Heart right ventricle (tissue), 16 donors: ENCODE results near the gene NUDT22. TPM values are rescaled to one million over a fixed set of nuclear protein-coding genes. Genes with fewer than 3 reads are reported as not detected.
A peak's percentile ranks its signal among the peaks of the same experiment; 100 is the strongest.
"Not testable (repeated sequence)": the region's sequence is repeated elsewhere in the genome, so short reads cannot be mapped to it uniquely, and the experiment has no call there.

Experiments
- ATAC-seq, 8 donors: fragments of 200-7000 bp; cut with Tn5 transposase; one replicate each; pipeline ENCODE4 v1.9.1; 2020; ENCODE audit warnings: mild to moderate bottlenecking in 8 of 8, moderate library complexity in 8 of 8, moderate number of reproducible peaks in 1 of 8
- DNase-seq, 2 donors: peaks; one replicate each; pipeline ENCODE4 v3.0.0-alpha.2; 2020
- H3K27ac ChIP-seq, 10 donors: fragments of 200-600 bp; sonication (generic) in 2 of 10; one replicate each; pipeline versions ENCODE4 v1.5.0 to v1.8.0; 2020 to 2022; ENCODE audit warnings: mild to moderate bottlenecking in 3 of 10
- H3K27me3 ChIP-seq, 7 donors: fragments of 200-600 bp; one replicate each; pipeline ENCODE4 v1.8.0; 2021 to 2022; ENCODE audit warnings: mild to moderate bottlenecking in 2 of 7
- H3K36me3 ChIP-seq, 9 donors: fragments of 200-600 bp; sonication (generic) in 1 of 9; one replicate each; pipeline versions ENCODE4 v1.5.0 to v1.8.0; 2020 to 2022; ENCODE audit warnings: mild to moderate bottlenecking in 2 of 9
- H3K4me1 ChIP-seq, 9 donors: fragments of 200-600 bp; sonication (generic) in 1 of 9; one replicate each; pipeline versions ENCODE4 v1.5.0 to v1.8.0; 2020 to 2022; ENCODE audit warnings: mild to moderate bottlenecking in 4 of 9
- H3K4me3 ChIP-seq, 10 donors: fragments of 200-600 bp; sonication (generic) in 2 of 10; one replicate each; pipeline versions ENCODE4 v1.5.0 to v1.8.0; 2020 to 2022; ENCODE audit warnings: mild to moderate bottlenecking in 7 of 10, moderate library complexity in 2 of 10
- H3K9me3 ChIP-seq, 11 donors: fragments of 200-600 bp in 10 of 11; sonication (generic) in 2 of 11; one replicate each; pipeline versions ENCODE4 v1.5.0 to v1.8.0; 2013 to 2022; ENCODE audit warnings: mild to moderate bottlenecking in 2 of 11, control low read depth in 1 of 11, moderate library complexity in 1 of 11
- CTCF ChIP-seq, 9 donors: fragments of 200-600 bp; sonication (generic) in 2 of 9; IDR thresholded peaks; one replicate each; pipeline versions ENCODE4 v1.5.0 to v1.8.0; 2021 to 2022; ENCODE audit warnings: antibody characterized with exemption in 9 of 9, mild to moderate bottlenecking in 5 of 9, moderate library complexity in 1 of 9
- WGBS, 2 donors: extraction: QIAGEN DNeasy Blood & Tissue Kit; methylation state at CpG; one replicate each; pipeline ENCODE4 v1.1.7; 2013; ENCODE audit warnings: inconsistent platforms in 1 of 2; 5-methylcytosine and 5-hydroxymethylcytosine counted together
- intact Hi-C, 10 donors: fragments of 100-400 bp; cut with DNase I; formaldehyde crosslinking; loops; one replicate each; pipeline versions ENCODE4 v1.11.1 to v1.14.2; 2022
- polyA plus RNA-seq, 2 donors: library from polyadenylated mRNA; stranded (reverse); fragments of 200-250 nt; gene quantifications; one replicate each; pipeline ENCODE4 v1.2.3, GENCODE V29; 2013
- total RNA-seq, 10 donors: library from RNA; stranded (reverse); fragmentation: NEBNext Ultra II Directional in 3 of 10; extraction: Animal tissue kit (Norgen Biotek cat#: 25700) in 3 of 10; gene quantifications; one replicate each; pipeline versions ENCODE4 v1.2.1 to v1.2.4, GENCODE V29; 2021 to 2023
- donor health status: Arrhythmogenic right ventricular cardiomyopathy.
- donor health status: ischemic (EF 13 %, LVEDD 7.1; RV severe dilation, severe dysfunction).
- donor health status: healthy with polysubstance abuse.
- donor health status: DM: no; HTN: yes; CAD: no.
- donor health status: DM: no; HTN: no; CAD: no.
- donor health status: ischemic (EF 25% LVEDD 6.9; RV normal size, moderate dysfunction).
- donor health status: ischemic (EF 25% LVEDD 5.7; RV mildly dilated, moderate dysfunction).
- donor health status: healthy.
- donor health status: DM: yes; HTN: yes; CAD: no.
- donor health status: Ischemic cardiomyopathy.
- donor health status: ischemic (EF 35%, LVEDD 5.7; RV mildly dilated, moderate dysfunction).
- donor health status: nonischemic (EF 11% LVEDD 7.7; RV severe dilation, severe dysfunction).
- donor health status: DM: yes; HTN: yes; CAD: no.
- donor health status: PGD.
- donor health status: ischemic (EF 29% LVEDD 5.4; RV normal size, mild dysfunction).
- donor health status: nonischemic (EF 23%, LVEDD 6.1; RV moderate dilation, normal function).

NUDT22 gene
- total and polyA plus RNA-seq, 12 donors = 57.3 to 95.2 (median 72.6) TPM

GRCh38 chr11:64244966-64245365, 18.9 kb downstream of the NUDT22 start:
- peaks cover 19 to 53% (median 42%) of the 10 kb centered on the region in 9 donors for H3K4me1 ChIP-seq
- WGBS, 2 donors = 37 to 51% methylated on average over 6 of the region's 6 CpGs
- DNase-seq = no peak

GRCh38 chr11:64245401-64245796, 19.3 kb downstream of the NUDT22 start:
- DNase-seq (peak; percentile 55 to 61), ATAC-seq (no peak)
- WGBS, 2 donors = 3 to 7% methylated on average over 6 of the region's 6 CpGs
- peak overlapping the region; percentile 44 to 89 (median 70) for H3K4me3 ChIP-seq
- H3K36me3 ChIP-seq = peaks cover 0 to 20% (median 0%) of the 10 kb centered on the region in 9 donors
- H3K9me3 ChIP-seq = no peaks in the 10 kb centered on the region
- intact Hi-C loops = loop anchor here in 1 of 10 donors (5.0 kb wide), 1 partner anchor 57 kb away; the partner anchor contains the start of gene CATSPERZ
- no peak for TF ChIP-seq CTCF (IDR thresholded peaks at IDR 0.05)
- H3K27me3 ChIP-seq = no peaks in the 10 kb centered on the region
- peaks cover 17 to 50% (median 41%) of the 10 kb centered on the region in 9 donors for H3K4me1 ChIP-seq
- H3K27ac ChIP-seq = peak overlapping the region in 9 of 10 donors; percentile 80 to 96 (median 84)

More at GRCh38 chr11:64244966-64245365, 18.9 kb downstream of the NUDT22 start:
- Histone ChIP-seq H3K27ac (peak overlapping the region in 9 of 10 donors; percentile 80 to 96 (median 84)), H3K36me3 (peaks cover 0 to 20% (median 0%) of the 10 kb centered on the region in 9 donors), H3K9me3 (no peaks in the 10 kb centered on the region), H3K27me3 (no peaks in the 10 kb centered on the region), H3K4me3 (peak overlapping the region in 7 of 10 donors; percentile 64 to 89 (median 70))
- intact Hi-C loops = loop anchor here in 1 of 10 donors (5.0 kb wide), 1 partner anchor 57 kb away; the partner anchor contains the start of gene CATSPERZ
- ATAC-seq = no peak
- no peak for TF ChIP-seq CTCF (IDR thresholded peaks at IDR 0.05)

GRCh38 chr11:64245797-64246620, 19.9 kb downstream of the NUDT22 start:
- Histone ChIP-seq H3K4me1 (peaks cover 16 to 54% (median 47%) of the 10 kb centered on the region in 9 donors), H3K36me3 (peaks cover 0 to 20% (median 0%) of the 10 kb centered on the region in 9 donors), H3K9me3 (no peaks in the 10 kb centered on the region), H3K27me3 (no peaks in the 10 kb centered on the region), H3K27ac (peak overlapping the region; percentile 66 to 96 (median 84)), H3K4me3 (peak overlapping the region; percentile 44 to 89 (median 70))
- intact Hi-C loops = loop anchor here in 2 of 10 donors (2.0 to 5.0 kb wide), 2 partner anchors 56 to 59 kb away; partner anchors contain the start of genes CATSPERZ (in 1 of the 2) and ESRRA (in 1 of the 2)
- peak; percentile 67 for DNase-seq
- no peak for TF ChIP-seq CTCF (IDR thresholded peaks at IDR 0.05)
- peak in 1 of 8 donors; percentile 6 for ATAC-seq
- WGBS, 2 donors = 1% methylated on average over 34 to 46 of the region's 46 CpGs

- intact Hi-C loops = loop anchor here in 2 of 10 donors (2.0 to 5.0 kb wide), 2 partner anchors 56 to 58 kb away; partner anchors contain the start of genes CATSPERZ (in 1 of the 2) and ESRRA (in 1 of the 2)
- peak overlapping the region; percentile 44 to 89 (median 70) for H3K4me3 ChIP-seq
- not testable (repeated sequence) for DNase-seq
Measured at GRCh38 chr11:64246621-64246870, 20.5 kb downstream of the NUDT22 start.

More at GRCh38 chr11:64246621-64246870, 20.5 kb downstream of the NUDT22 start:
- WGBS, 2 donors = 0% methylated on average over 21 to 43 of the region's 43 CpGs
- not testable (repeated sequence) for H3K9me3 ChIP-seq, H3K27me3 ChIP-seq, ATAC-seq
- peak overlapping the region in 9 of 10 donors; percentile 80 to 96 (median 84) for H3K27ac ChIP-seq
- peaks cover 0 to 20% (median 0%) of the 10 kb centered on the region in 9 donors for H3K36me3 ChIP-seq
- peaks cover 16 to 56% (median 47%) of the 10 kb centered on the region in 9 donors for H3K4me1 ChIP-seq
